Astrocyte of the spinal cord (primary cell): ENCODE results near the gene FGFR4.
"Not testable (repeated sequence)": the region's sequence is repeated elsewhere in the genome, so short reads cannot be mapped to it uniquely, and the experiment has no call there.

Experiments used
- DNase-seq: peaks from one replicate; pipeline ENCODE4 v3.0.0; 2011; ENCODE audit warnings: low read depth, low spot score
- H3K4me3 ChIP-seq: 2 replicates; pipeline ENCODE4 v1.5.1; 2011; ENCODE audit warnings: low read depth, mild to moderate bottlenecking, low read length, moderate library complexity
- CTCF ChIP-seq: IDR thresholded peaks from 2 replicates; pipeline ENCODE4 v1.5.1; 2012; ENCODE audit warnings: low read depth, mild to moderate bottlenecking, low read length, inconsistent platforms
- in situ Hi-C: cut with HindIII; loops from 2 replicates; pipeline ENCODE4 v1.10.0; 2017; ENCODE audit warnings: low sequenced_read_pairs

Gene FGFR4

GRCh38 chr5:177044641-177045040 lies 42.1 kb upstream of the FGFR4 start:
- no peak for DNase-seq
- TF ChIP-seq CTCF = no peak
- in situ Hi-C loops = no loop called here

GRCh38 chr5:177045631-177046030 lies 41.1 kb upstream of the FGFR4 start:
- no peak for DNase-seq
- in situ Hi-C loops = no loop called here

More at GRCh38 chr5:177044641-177045040, 42.1 kb upstream of the FGFR4 start:
- no peak overlapping the region for H3K4me3 ChIP-seq

GRCh38 chr5:177048531-177048930 lies 38.2 kb upstream of the FGFR4 start:
- H3K4me3 ChIP-seq, DNase-seq, in situ Hi-C loops: not testable (repeated sequence)

More at GRCh38 chr5:177045631-177046030, 41.1 kb upstream of the FGFR4 start:
- no peak overlapping the region for H3K4me3 ChIP-seq
- TF ChIP-seq CTCF = no peak

- no peak for TF ChIP-seq CTCF
- in situ Hi-C loops = no loop called here
These were observed 37.4 kb upstream of the FGFR4 start for GRCh38 chr5:177049285-177049684.

GRCh38 chr5:177064500-177065277 lies 22.0 kb upstream of the FGFR4 start:
- no peak for DNase-seq
- H3K4me3 ChIP-seq = no peak overlapping the region
- in situ Hi-C loops = no loop called here
- no peak for TF ChIP-seq CTCF

More at GRCh38 chr5:177049285-177049684, 37.4 kb upstream of the FGFR4 start:
- DNase-seq = no peak
- no peak overlapping the region for H3K4me3 ChIP-seq

- in situ Hi-C loops = no loop called here
- H3K4me3 ChIP-seq = no peak overlapping the region
- no peak for TF ChIP-seq CTCF
- no peak for DNase-seq
These were observed 21.2 kb upstream of the FGFR4 start for GRCh38 chr5:177065491-177065890.

GRCh38 chr5:177066224-177066623 lies 20.5 kb upstream of the FGFR4 start:
- in situ Hi-C loops = no loop called here

More at GRCh38 chr5:177066224-177066623, 20.5 kb upstream of the FGFR4 start:
- no peak for TF ChIP-seq CTCF
- H3K4me3 ChIP-seq = no peak overlapping the region
- DNase-seq = no peak
